ENCODE results near the gene VAT1. TPM values are rescaled to one million over a fixed set of nuclear protein-coding genes. Genes with fewer than 3 reads are reported as not detected.
A peak's percentile ranks its signal among the peaks of the same experiment; 100 is the strongest.

VAT1 gene
- total and polyA plus RNA-seq, 2 of the 13 experiments (the other 11 are each of a cell fraction or from before 2014, with no cell fraction given), result 143 to 205 TPM

DNA sequence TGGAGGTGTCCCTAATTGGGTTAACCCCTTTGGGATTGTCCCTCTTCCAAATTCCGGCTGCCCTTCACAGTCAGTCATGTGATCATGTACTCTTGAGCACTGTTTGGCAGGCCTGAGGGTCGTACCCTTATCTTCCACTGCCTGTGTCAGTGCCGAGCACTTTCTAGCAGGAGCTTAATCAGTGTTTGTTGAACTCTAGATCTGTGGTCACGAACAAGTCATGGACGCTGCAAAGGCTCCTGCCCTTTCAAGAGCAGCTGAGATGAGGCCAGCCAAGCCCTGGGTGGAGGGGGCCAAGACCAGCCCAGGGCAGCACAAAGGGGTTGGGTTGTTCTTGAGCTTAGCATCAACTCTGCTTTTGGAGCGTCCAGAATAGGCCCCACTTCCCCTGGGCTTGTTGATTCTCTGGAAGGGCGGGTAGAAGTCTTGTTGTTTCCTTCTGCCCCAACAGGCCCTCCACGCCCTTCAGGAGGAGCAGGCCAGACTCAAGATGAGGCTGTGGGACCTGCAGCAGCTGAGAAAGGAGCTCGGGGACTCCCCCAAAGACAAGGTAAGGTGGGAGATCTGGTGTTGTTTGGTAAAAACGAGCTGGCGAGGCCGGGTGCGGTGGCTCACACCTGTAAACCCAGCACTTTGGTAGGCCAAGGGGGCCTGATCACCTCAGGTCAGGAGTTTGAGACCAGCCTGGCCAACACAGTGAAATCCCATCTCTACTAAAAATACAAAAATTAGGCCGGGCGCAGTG lies 10.3 kb downstream of the VAT1 start (continued):
- TF ChIP-seq FOXP4 (CRISPR knock-in tag; IDR thresholded peaks at IDR 0.05) (0 out of 2 replicates have a peak, but pooled peaks have one; percentile 20), GATAD1 (CRISPR knock-in tag; IDR thresholded peaks at IDR 0.05) (no peak), EEA1 (CRISPR knock-in tag; IDR thresholded peaks at IDR 0.05; ENCODE audit: borderline replicate concordance) (no peak), TFE3 (CRISPR knock-in tag; IDR thresholded peaks at IDR 0.05) (0 out of 2 replicates have a peak, but pooled peaks have one; percentile 46), BRCA1 (CRISPR knock-in tag; IDR thresholded peaks at IDR 0.05) (no peak), TFAP4 (IDR thresholded peaks at IDR 0.05; ENCODE audit: borderline replicate concordance, low read depth) (peak; percentile 39; the same call in 1 of the 2 replicates), POLR2G (IDR thresholded peaks at IDR 0.05; ENCODE audit: low read depth, low read length) (no peak), KLF12 (CRISPR knock-in tag; IDR thresholded peaks at IDR 0.05; ENCODE audit: borderline replicate concordance) (0 out of 2 replicates have a peak, but pooled peaks have one; percentile 5), POGZ (CRISPR knock-in tag; IDR thresholded peaks at IDR 0.05) (no peak), YEATS2 (CRISPR knock-in tag; IDR thresholded peaks at IDR 0.05; ENCODE audit: borderline replicate concordance) (no peak), ZNF101 (CRISPR knock-in tag; IDR thresholded peaks at IDR 0.05; ENCODE audit: borderline replicate concordance, low read depth) (no peak), PHF8 (CRISPR knock-in tag; IDR thresholded peaks at IDR 0.05) (peak; percentile 36; the same call in 1 of the 2 replicates), SRF (IDR thresholded peaks at IDR 0.05; ENCODE audit: low read depth, low read length) (no peak), PHF21A (CRISPR knock-in tag; IDR thresholded peaks at IDR 0.05) (no peak), RORA (CRISPR knock-in tag; IDR thresholded peaks at IDR 0.05) (no peak)
- TF ChIP-seq, protein P1, sequence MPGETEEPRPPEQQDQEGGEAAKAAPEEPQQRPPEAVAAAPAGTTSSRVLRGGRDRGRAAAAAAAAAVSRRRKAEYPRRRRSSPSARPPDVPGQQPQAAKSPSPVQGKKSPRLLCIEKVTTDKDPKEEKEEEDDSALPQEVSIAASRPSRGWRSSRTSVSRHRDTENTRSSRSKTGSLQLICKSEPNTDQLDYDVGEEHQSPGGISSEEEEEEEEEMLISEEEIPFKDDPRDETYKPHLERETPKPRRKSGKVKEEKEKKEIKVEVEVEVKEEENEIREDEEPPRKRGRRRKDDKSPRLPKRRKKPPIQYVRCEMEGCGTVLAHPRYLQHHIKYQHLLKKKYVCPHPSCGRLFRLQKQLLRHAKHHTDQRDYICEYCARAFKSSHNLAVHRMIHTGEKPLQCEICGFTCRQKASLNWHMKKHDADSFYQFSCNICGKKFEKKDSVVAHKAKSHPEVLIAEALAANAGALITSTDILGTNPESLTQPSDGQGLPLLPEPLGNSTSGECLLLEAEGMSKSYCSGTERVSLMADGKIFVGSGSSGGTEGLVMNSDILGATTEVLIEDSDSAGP (CRISPR knock-in tag; IDR thresholded peaks at IDR 0.05; ENCODE audit: borderline replicate concordance), result no peak
- TF ChIP-seq, protein P2, sequence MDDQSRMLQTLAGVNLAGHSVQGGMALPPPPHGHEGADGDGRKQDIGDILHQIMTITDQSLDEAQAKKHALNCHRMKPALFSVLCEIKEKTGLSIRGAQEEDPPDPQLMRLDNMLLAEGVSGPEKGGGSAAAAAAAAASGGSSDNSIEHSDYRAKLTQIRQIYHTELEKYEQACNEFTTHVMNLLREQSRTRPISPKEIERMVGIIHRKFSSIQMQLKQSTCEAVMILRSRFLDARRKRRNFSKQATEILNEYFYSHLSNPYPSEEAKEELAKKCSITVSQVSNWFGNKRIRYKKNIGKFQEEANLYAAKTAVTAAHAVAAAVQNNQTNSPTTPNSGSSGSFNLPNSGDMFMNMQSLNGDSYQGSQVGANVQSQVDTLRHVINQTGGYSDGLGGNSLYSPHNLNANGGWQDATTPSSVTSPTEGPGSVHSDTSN (CRISPR knock-in tag; IDR thresholded peaks at IDR 0.05; ENCODE audit: borderline replicate concordance), result no peak
- TF ChIP-seq, protein P3, sequence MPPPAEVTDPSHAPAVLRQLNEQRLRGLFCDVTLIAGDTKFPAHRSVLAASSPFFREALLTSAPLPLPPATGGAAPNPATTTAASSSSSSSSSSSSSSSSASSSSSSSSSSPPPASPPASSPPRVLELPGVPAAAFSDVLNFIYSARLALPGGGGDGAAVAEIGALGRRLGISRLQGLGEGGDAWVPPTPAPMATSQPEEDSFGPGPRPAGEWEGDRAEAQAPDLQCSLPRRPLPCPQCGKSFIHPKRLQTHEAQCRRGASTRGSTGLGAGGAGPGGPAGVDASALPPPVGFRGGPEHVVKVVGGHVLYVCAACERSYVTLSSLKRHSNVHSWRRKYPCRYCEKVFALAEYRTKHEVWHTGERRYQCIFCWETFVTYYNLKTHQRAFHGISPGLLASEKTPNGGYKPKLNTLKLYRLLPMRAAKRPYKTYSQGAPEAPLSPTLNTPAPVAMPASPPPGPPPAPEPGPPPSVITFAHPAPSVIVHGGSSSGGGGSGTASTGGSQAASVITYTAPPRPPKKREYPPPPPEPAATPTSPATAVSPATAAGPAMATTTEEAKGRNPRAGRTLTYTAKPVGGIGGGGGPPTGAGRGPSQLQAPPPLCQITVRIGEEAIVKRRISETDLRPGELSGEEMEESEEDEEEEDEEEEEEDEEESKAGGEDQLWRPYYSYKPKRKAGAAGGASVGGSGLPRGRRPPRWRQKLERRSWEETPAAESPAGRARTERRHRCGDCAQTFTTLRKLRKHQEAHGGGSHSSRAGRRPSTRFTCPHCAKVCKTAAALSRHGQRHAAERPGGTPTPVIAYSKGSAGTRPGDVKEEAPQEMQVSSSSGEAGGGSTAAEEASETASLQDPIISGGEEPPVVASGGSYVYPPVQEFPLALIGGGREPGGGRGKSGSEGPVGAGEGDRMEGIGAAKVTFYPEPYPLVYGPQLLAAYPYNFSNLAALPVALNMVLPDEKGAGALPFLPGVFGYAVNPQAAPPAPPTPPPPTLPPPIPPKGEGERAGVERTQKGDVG (CRISPR knock-in tag; IDR thresholded peaks at IDR 0.05; ENCODE audit: borderline replicate concordance), result no peak
